LNCAP (cell line): ENCODE data around the gene ATP5F1D.
A peak's percentile ranks its signal among the peaks of the same experiment; 100 is the strongest.

Source experiments
- CTCF ChIP-seq: fragments of 450-650 bp; IDR thresholded peaks from 2 replicates; pipeline ENCODE4 v1.5.1; 2017; ENCODE audit warnings: mild to moderate bottlenecking

Gene ATP5F1D

GRCh38 chr19:1287354-1288225 is 46.0 kb downstream of the ATP5F1D start:
- TF ChIP-seq CTCF, result no peak

GRCh38 chr19:1288226-1288612 is 46.7 kb downstream of the ATP5F1D start:
- TF ChIP-seq CTCF, result no peak

GRCh38 chr19:1288833-1289685 is 47.5 kb downstream of the ATP5F1D start:
- TF ChIP-seq CTCF, result no peak

- TF ChIP-seq CTCF, result 0 out of 2 replicates have a peak, but pooled peaks have one; percentile 18
Observed at GRCh38 chr19:1289686-1290025, 48.1 kb downstream of the ATP5F1D start.

GRCh38 chr19:1290196-1290702 is 48.7 kb downstream of the ATP5F1D start:
- TF ChIP-seq CTCF, result no peak

- TF ChIP-seq CTCF, result no peak
Observed at GRCh38 chr19:1290703-1291651, 49.4 kb downstream of the ATP5F1D start.
